ENCODE results near the gene ANXA4.
"Not testable (repeated sequence)": the region's sequence is repeated elsewhere in the genome, so short reads cannot be mapped to it uniquely, and the experiment has no call there.

GRCh38 chr2:69774258-69774983 is 32.5 kb downstream of the ANXA4 start:
- not testable (repeated sequence) for TF ChIP-seq CTCF (IDR thresholded peaks at IDR 0.05; ENCODE audit: poor library complexity); EZH2 (IDR thresholded peaks at IDR 0.05; ENCODE audit: borderline replicate concordance); EZH2phosphoT487 (IDR thresholded peaks at IDR 0.05; ENCODE audit: low read depth, severe bottlenecking, unreplicated experiment)
